Measurements from ENCODE around the gene ZNF165. TPM values are rescaled to one million over a fixed set of nuclear protein-coding genes. Genes with fewer than 3 reads are reported as not detected.
"Not testable (repeated sequence)": the region's sequence is repeated elsewhere in the genome, so short reads cannot be mapped to it uniquely, and the experiment has no call there.

The ZNF165 gene
- 0.34 TPM in 2 replicates for total RNA-seq

- DNase-seq (ENCODE audit: low spot score); H3K36me3 Mint-ChIP-seq (ENCODE audit: low read depth); H3K9me3 Mint-ChIP-seq; H3K27me3 Mint-ChIP-seq (ENCODE audit: low read depth): not testable (repeated sequence)
- Mint-ChIP-seq H3K4me1 (ENCODE audit: low read depth) (peaks cover 13% of the 10 kb centered on the region), H3K4me3 (ENCODE audit: low read depth) (peak within 1 kb of the TSS; percentile 93), H3K27ac (peak within 1 kb of the TSS; percentile 93)
- intact Hi-C loops (cut with micrococcal nuclease) = loop anchor here (5.0 kb wide), 1 partner anchor 42 kb away; the partner anchor contains the start of gene ZSCAN16
Observed at GRCh38 chr6:28080381-28080630, at the start of gene ZNF165. Gene ZNF165 (plus strand): TSS chr6:28080568. CDS start chr6:28085481, 4,913 bp downstream.

GRCh38 chr6:28053584-28053983 lies 26.8 kb upstream of the ZNF165 start:
- DNase-seq (ENCODE audit: low spot score) = no peak
- Mint-ChIP-seq H3K4me1 (ENCODE audit: low read depth) (no peaks in the 10 kb centered on the region), H3K4me3 (ENCODE audit: low read depth) (no peak overlapping the region), H3K27me3 (ENCODE audit: low read depth) (peaks cover 22% of the 10 kb centered on the region), H3K27ac (no peak overlapping the region), H3K36me3 (ENCODE audit: low read depth) (no peaks in the 10 kb centered on the region), H3K9me3 (no peaks in the 10 kb centered on the region)
- intact Hi-C loops (cut with micrococcal nuclease) = no loop called here

GRCh38 chr6:28060405-28060804 lies 20.0 kb upstream of the ZNF165 start:
- no peaks in the 10 kb centered on the region for H3K9me3 Mint-ChIP-seq
- H3K36me3 Mint-ChIP-seq (ENCODE audit: low read depth) = no peaks in the 10 kb centered on the region
- H3K27ac Mint-ChIP-seq = no peak overlapping the region
- no peak for DNase-seq (ENCODE audit: low spot score)
- H3K27me3 Mint-ChIP-seq (ENCODE audit: low read depth) = peaks cover 15% of the 10 kb centered on the region
- intact Hi-C loops (cut with micrococcal nuclease) = no loop called here
- H3K4me3 Mint-ChIP-seq (ENCODE audit: low read depth) = no peak overlapping the region
- H3K4me1 Mint-ChIP-seq (ENCODE audit: low read depth) = peaks cover 3% of the 10 kb centered on the region

- DNase-seq (ENCODE audit: low spot score) = no peak
Observed at GRCh38 chr6:28064272-28064671, 16.1 kb upstream of the ZNF165 start.

GRCh38 chr6:28068067-28068466 lies 12.3 kb upstream of the ZNF165 start:
- intact Hi-C loops (cut with micrococcal nuclease) = no loop called here
- no peaks in the 10 kb centered on the region for H3K4me1 Mint-ChIP-seq (ENCODE audit: low read depth)
- H3K9me3 Mint-ChIP-seq = no peaks in the 10 kb centered on the region
- peaks cover 16% of the 10 kb centered on the region for H3K27me3 Mint-ChIP-seq (ENCODE audit: low read depth)
- H3K27ac Mint-ChIP-seq = no peak overlapping the region
- no peak overlapping the region for H3K4me3 Mint-ChIP-seq (ENCODE audit: low read depth)
- no peaks in the 10 kb centered on the region for H3K36me3 Mint-ChIP-seq (ENCODE audit: low read depth)
- DNase-seq (ENCODE audit: low spot score) = no peak

More at GRCh38 chr6:28064272-28064671, 16.1 kb upstream of the ZNF165 start:
- H3K36me3 Mint-ChIP-seq (ENCODE audit: low read depth) = no peaks in the 10 kb centered on the region
- no peaks in the 10 kb centered on the region for H3K9me3 Mint-ChIP-seq
- intact Hi-C loops (cut with micrococcal nuclease) = no loop called here
- peaks cover 3% of the 10 kb centered on the region for H3K4me1 Mint-ChIP-seq (ENCODE audit: low read depth)
- H3K27ac Mint-ChIP-seq = no peak overlapping the region
- peaks cover 24% of the 10 kb centered on the region for H3K27me3 Mint-ChIP-seq (ENCODE audit: low read depth)
- H3K4me3 Mint-ChIP-seq (ENCODE audit: low read depth) = no peak overlapping the region

GRCh38 chr6:28070968-28071367 lies 9.4 kb upstream of the ZNF165 start:
- intact Hi-C loops (cut with micrococcal nuclease); H3K36me3 Mint-ChIP-seq (ENCODE audit: low read depth); DNase-seq (ENCODE audit: low spot score); H3K4me1 Mint-ChIP-seq (ENCODE audit: low read depth); H3K4me3 Mint-ChIP-seq (ENCODE audit: low read depth); H3K27ac Mint-ChIP-seq; H3K9me3 Mint-ChIP-seq: not testable (repeated sequence)
- H3K27me3 Mint-ChIP-seq (ENCODE audit: low read depth) = peaks cover 12% of the 10 kb centered on the region

GRCh38 chr6:28078050-28078449 lies 2.3 kb upstream of the ZNF165 start:
- Mint-ChIP-seq H3K36me3 (ENCODE audit: low read depth) (no peaks in the 10 kb centered on the region), H3K9me3 (no peaks in the 10 kb centered on the region), H3K4me1 (ENCODE audit: low read depth) (peaks cover 13% of the 10 kb centered on the region), H3K4me3 (ENCODE audit: low read depth) (no peak overlapping the region), H3K27ac (no peak overlapping the region), H3K27me3 (ENCODE audit: low read depth) (no peaks in the 10 kb centered on the region)
- no peak for DNase-seq (ENCODE audit: low spot score)
- intact Hi-C loops (cut with micrococcal nuclease) = no loop called here

GRCh38 chr6:28078836-28079235 lies 1.5 kb upstream of the ZNF165 start:
- peak overlapping the region; percentile 26 for H3K4me3 Mint-ChIP-seq (ENCODE audit: low read depth)
- no peak for DNase-seq (ENCODE audit: low spot score)
- H3K36me3 Mint-ChIP-seq (ENCODE audit: low read depth) = no peaks in the 10 kb centered on the region
- peaks cover 13% of the 10 kb centered on the region for H3K4me1 Mint-ChIP-seq (ENCODE audit: low read depth)
- no peak overlapping the region for H3K27ac Mint-ChIP-seq
- intact Hi-C loops (cut with micrococcal nuclease) = no loop called here
- no peaks in the 10 kb centered on the region for H3K27me3 Mint-ChIP-seq (ENCODE audit: low read depth)
- H3K9me3 Mint-ChIP-seq = no peaks in the 10 kb centered on the region

GRCh38 chr6:28080631-28081485 lies 490 bp downstream of the ZNF165 start:
- no peaks in the 10 kb centered on the region for H3K27me3 Mint-ChIP-seq (ENCODE audit: low read depth)
- H3K36me3 Mint-ChIP-seq (ENCODE audit: low read depth) = no peaks in the 10 kb centered on the region
- intact Hi-C loops (cut with micrococcal nuclease) = loop anchor here (1.0 to 5.0 kb wide), 3 partner anchors 23 to 56 kb away; partner anchors contain the start of gene ZSCAN16
- H3K4me3 Mint-ChIP-seq (ENCODE audit: low read depth) = peak overlapping the region; percentile 93
- DNase-seq (ENCODE audit: low spot score) = peak; percentile 82
- peak overlapping the region; percentile 93 for H3K27ac Mint-ChIP-seq
- peaks cover 13% of the 10 kb centered on the region for H3K4me1 Mint-ChIP-seq (ENCODE audit: low read depth)
- no peaks in the 10 kb centered on the region for H3K9me3 Mint-ChIP-seq

GRCh38 chr6:28081486-28081751 lies 1.1 kb downstream of the ZNF165 start:
- no peaks in the 10 kb centered on the region for H3K36me3 Mint-ChIP-seq (ENCODE audit: low read depth)
- H3K4me3 Mint-ChIP-seq (ENCODE audit: low read depth) = peak overlapping the region; percentile 93
- H3K4me1 Mint-ChIP-seq (ENCODE audit: low read depth) = peaks cover 13% of the 10 kb centered on the region
- no peaks in the 10 kb centered on the region for H3K9me3 Mint-ChIP-seq
- DNase-seq (ENCODE audit: low spot score) = no peak
- no peaks in the 10 kb centered on the region for H3K27me3 Mint-ChIP-seq (ENCODE audit: low read depth)
- intact Hi-C loops (cut with micrococcal nuclease) = loop anchor here (1.0 to 5.0 kb wide), 3 partner anchors 23 to 56 kb away; partner anchors contain the start of gene ZSCAN16
- H3K27ac Mint-ChIP-seq = peak overlapping the region; percentile 93

- Mint-ChIP-seq H3K27ac (no peak overlapping the region), H3K4me1 (ENCODE audit: low read depth) (peaks cover 13% of the 10 kb centered on the region), H3K4me3 (ENCODE audit: low read depth) (no peak overlapping the region), H3K9me3 (peaks cover 6% of the 10 kb centered on the region), H3K27me3 (ENCODE audit: low read depth) (no peaks in the 10 kb centered on the region), H3K36me3 (ENCODE audit: low read depth) (peaks cover 5% of the 10 kb centered on the region)
- intact Hi-C loops (cut with micrococcal nuclease) = loop anchor here (5.0 kb wide), 1 partner anchor 39 kb away; the partner anchor contains the start of gene ZSCAN16
- DNase-seq (ENCODE audit: low spot score) = no peak
Observed at GRCh38 chr6:28082939-28083338, 2.6 kb downstream of the ZNF165 start.

GRCh38 chr6:28089054-28089453 lies 8.7 kb downstream of the ZNF165 start:
- peaks cover 29% of the 10 kb centered on the region for H3K36me3 Mint-ChIP-seq (ENCODE audit: low read depth)
- intact Hi-C loops (cut with micrococcal nuclease) = no loop called here

GRCh38 chr6:28090917-28091586 lies 10.7 kb downstream of the ZNF165 start:
- intact Hi-C loops (cut with micrococcal nuclease) = no loop called here
- no peak for DNase-seq (ENCODE audit: low spot score)
- H3K9me3 Mint-ChIP-seq = peaks cover 48% of the 10 kb centered on the region
- no peaks in the 10 kb centered on the region for H3K27me3 Mint-ChIP-seq (ENCODE audit: low read depth)
- H3K4me3 Mint-ChIP-seq (ENCODE audit: low read depth) = no peak overlapping the region
- H3K4me1 Mint-ChIP-seq (ENCODE audit: low read depth) = no peaks in the 10 kb centered on the region
- no peak overlapping the region for H3K27ac Mint-ChIP-seq
- peaks cover 29% of the 10 kb centered on the region for H3K36me3 Mint-ChIP-seq (ENCODE audit: low read depth)

More at GRCh38 chr6:28089054-28089453, 8.7 kb downstream of the ZNF165 start:
- no peak for DNase-seq (ENCODE audit: low spot score)
- Mint-ChIP-seq H3K27ac (no peak overlapping the region), H3K4me1 (ENCODE audit: low read depth) (no peaks in the 10 kb centered on the region), H3K27me3 (ENCODE audit: low read depth) (no peaks in the 10 kb centered on the region), H3K4me3 (ENCODE audit: low read depth) (no peak overlapping the region), H3K9me3 (peaks cover 48% of the 10 kb centered on the region)

Measured in activated T-helper 2 cell treated with anti-CD3 and anti-CD28 coated beads, Interferon-gamma antibody, Interleukin-2, Interleukin-4, amounts not matched to agents 10 μg/mL and 5 μg/mL and 100 μg/mL, durations not matched to agents 14 hours and 24 hours and 36 hours (primary cell).